Measurements from ENCODE around the gene TCFL5. TPM values are rescaled to one million over a fixed set of nuclear protein-coding genes. Genes with fewer than 3 reads are reported as not detected.

Gene TCFL5
- total and polyA plus RNA-seq, 12 donors: 3.5 to 12.0 (median 5.5) TPM

- intact Hi-C loops (cut with DNase I): no loop called here
- H3K36me3 ChIP-seq (replicated peaks in 1 of 2): peaks cover 0 to 18% of the 10 kb centered on the region in 2 donors
- H3K27ac ChIP-seq: no peak overlapping the region
- H3K4me1 ChIP-seq (replicated peaks in 1 of 2): peaks cover 0 to 16% of the 10 kb centered on the region in 2 donors
- TF ChIP-seq CTCF (IDR thresholded peaks at IDR 0.05): no peak
- TF ChIP-seq POLR2A (IDR thresholded peaks at IDR 0.05): no peak
- no peak overlapping the region for H3K4me3 ChIP-seq
- H3K27me3 ChIP-seq: no peaks in the 10 kb centered on the region
- WGBS, 4 donors: 92 to 94% (median 93%) methylated on average over 27 to 37 of the region's 37 CpGs
- DNase-seq: no peak
- H3K9me3 ChIP-seq (replicated peaks in 1 of 3): no peaks in the 10 kb centered on the region
These were observed 18.7 kb upstream of the TCFL5 start for GRCh38 chr20:62880147-62880934.

GRCh38 chr20:62879275-62880146 is 17.9 kb upstream of the TCFL5 start:
- TF ChIP-seq POLR2A (IDR thresholded peaks at IDR 0.05): no peak
- no peak for TF ChIP-seq CTCF (IDR thresholded peaks at IDR 0.05)
- no peak overlapping the region for H3K27ac ChIP-seq
- DNase-seq: peak in 1 of 7 donors; percentile 13
- peaks cover 0 to 16% of the 10 kb centered on the region in 2 donors for H3K4me1 ChIP-seq (replicated peaks in 1 of 2)
- H3K9me3 ChIP-seq (replicated peaks in 1 of 3): no peaks in the 10 kb centered on the region
- H3K4me3 ChIP-seq: no peak overlapping the region
- H3K27me3 ChIP-seq: no peaks in the 10 kb centered on the region
- H3K36me3 ChIP-seq (replicated peaks in 1 of 2): peaks cover 0 to 18% of the 10 kb centered on the region in 2 donors
- intact Hi-C loops (cut with DNase I): no loop called here
- 73 to 85% (median 77%) methylated on average over 38 to 80 of the region's 80 CpGs for WGBS, 4 donors

GRCh38 chr20:62878244-62879038 is 16.8 kb upstream of the TCFL5 start:
- intact Hi-C loops (cut with DNase I): no loop called here
- Histone ChIP-seq H3K4me3 (no peak overlapping the region), H3K36me3 (replicated peaks in 1 of 2) (peaks cover 0 to 18% of the 10 kb centered on the region in 2 donors), H3K27me3 (no peaks in the 10 kb centered on the region), H3K4me1 (replicated peaks in 1 of 2) (peaks cover 0 to 16% of the 10 kb centered on the region in 2 donors), H3K9me3 (replicated peaks in 1 of 3) (no peaks in the 10 kb centered on the region), H3K27ac (no peak overlapping the region)
- DNase-seq: peak in 1 of 7 donors; percentile 14
- TF ChIP-seq CTCF (IDR thresholded peaks at IDR 0.05) (no peak), POLR2A (IDR thresholded peaks at IDR 0.05) (no peak)
- WGBS, 4 donors: 81 to 89% (median 85%) methylated on average over 20 of the region's 20 CpGs

Data from adrenal gland (tissue), 12 donors.